Breast epithelium (tissue), 4 donors: Measurements from ENCODE around the gene NUMBL. TPM values are rescaled to one million over a fixed set of nuclear protein-coding genes. Genes with fewer than 3 reads are reported as not detected.

Source experiments
- DNase-seq, 2 donors: peaks; one replicate each; pipeline ENCODE4 v3.0.0-alpha.2; 2019; ENCODE audit warnings: low spot score in 2 of 2
- H3K27ac ChIP-seq, 2 donors: fragments of 200-600 bp; sonication (generic) in 1 of 2; one replicate each; pipeline ENCODE4 v1.5.1; 2016 to 2019; ENCODE audit warnings: mild to moderate bottlenecking in 1 of 2
- H3K27me3 ChIP-seq, 2 donors: fragments of 200-600 bp; sonication (generic) in 1 of 2; one replicate each; pipeline versions ENCODE4 v1.5.1 to v1.6.0; 2017 to 2019; ENCODE audit warnings: control low read depth in 1 of 2, mild to moderate bottlenecking in 1 of 2
- H3K36me3 ChIP-seq: fragments of 200-600 bp; one replicate; pipeline ENCODE4 v1.5.1; 2019
- H3K4me1 ChIP-seq, 2 donors: fragments of 200-600 bp; sonication (generic); one replicate each; pipeline ENCODE4 v1.5.1; 2016 to 2019; ENCODE audit warnings: control low read depth in 1 of 2
- H3K4me3 ChIP-seq, 3 donors: fragments of 200-600 bp; sonication (generic); 1 replicate in 2 of 3; 2 replicates in 1 of 3; pipeline ENCODE4 v1.5.1; 2016 to 2019; ENCODE audit warnings: mild to moderate bottlenecking in 3 of 3, moderate library complexity in 2 of 3
- H3K9me3 ChIP-seq, 2 donors: fragments of 200-600 bp; sonication (generic) in 1 of 2; one replicate each; pipeline ENCODE4 v1.5.1; 2016 to 2019; ENCODE audit warnings: control low read depth in 1 of 2
- POLR2A ChIP-seq: fragments of 450-650 bp; IDR thresholded peaks from one replicate; pipeline ENCODE4 v1.6.1; 2016; ENCODE audit warnings: antibody characterized with exemption, mild to moderate bottlenecking, moderate library complexity
- POLR2AphosphoS5 ChIP-seq, 3 donors: sonication (generic); formaldehyde crosslinking; IDR thresholded peaks; one replicate each; pipeline ENCODE4 v1.6.1; 2017; ENCODE audit warnings: antibody characterized with exemption in 3 of 3
- intact Hi-C: fragments of 100-400 bp; cut with DNase I; formaldehyde crosslinking; loops from one replicate; pipeline ENCODE4 v1.15.1; 2023; ENCODE audit warnings: low total_unique reads
- total RNA-seq, 3 donors: library from RNA; depleted of rRNA; stranded (reverse); fragments of >200 nt; gene quantifications; one replicate each; pipeline ENCODE4 v1.1.0, GENCODE V29; 2016
- TF ChIP-seq, protein P1 (sequence below), 3 donors: fragments of 450-650 bp; IDR thresholded peaks; one replicate each; pipeline ENCODE4 v1.5.1; 2016 to 2017; ENCODE audit warnings: antibody characterized with exemption in 3 of 3, mild to moderate bottlenecking in 3 of 3, moderate library complexity in 3 of 3

NUMBL gene
- total RNA-seq, 3 donors from 2014 or later = 24.6 to 34.7 (median 30.9) TPM

GRCh38 chr19:40632311-40633036, 58.0 kb downstream of the NUMBL start:
- intact Hi-C loops = no loop called here
- Histone ChIP-seq H3K4me3 (no peak overlapping the region), H3K27me3 (no peaks in the 10 kb centered on the region), H3K9me3 (no peaks in the 10 kb centered on the region), H3K27ac (no peak overlapping the region), H3K36me3 (no peaks in the 10 kb centered on the region), H3K4me1 (no peaks in the 10 kb centered on the region)
- no peak for TF ChIP-seq POLR2AphosphoS5 (IDR thresholded peaks at IDR 0.05)
- TF ChIP-seq POLR2A = no peak
- TF ChIP-seq, protein P1, sequence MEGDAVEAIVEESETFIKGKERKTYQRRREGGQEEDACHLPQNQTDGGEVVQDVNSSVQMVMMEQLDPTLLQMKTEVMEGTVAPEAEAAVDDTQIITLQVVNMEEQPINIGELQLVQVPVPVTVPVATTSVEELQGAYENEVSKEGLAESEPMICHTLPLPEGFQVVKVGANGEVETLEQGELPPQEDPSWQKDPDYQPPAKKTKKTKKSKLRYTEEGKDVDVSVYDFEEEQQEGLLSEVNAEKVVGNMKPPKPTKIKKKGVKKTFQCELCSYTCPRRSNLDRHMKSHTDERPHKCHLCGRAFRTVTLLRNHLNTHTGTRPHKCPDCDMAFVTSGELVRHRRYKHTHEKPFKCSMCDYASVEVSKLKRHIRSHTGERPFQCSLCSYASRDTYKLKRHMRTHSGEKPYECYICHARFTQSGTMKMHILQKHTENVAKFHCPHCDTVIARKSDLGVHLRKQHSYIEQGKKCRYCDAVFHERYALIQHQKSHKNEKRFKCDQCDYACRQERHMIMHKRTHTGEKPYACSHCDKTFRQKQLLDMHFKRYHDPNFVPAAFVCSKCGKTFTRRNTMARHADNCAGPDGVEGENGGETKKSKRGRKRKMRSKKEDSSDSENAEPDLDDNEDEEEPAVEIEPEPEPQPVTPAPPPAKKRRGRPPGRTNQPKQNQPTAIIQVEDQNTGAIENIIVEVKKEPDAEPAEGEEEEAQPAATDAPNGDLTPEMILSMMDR (IDR thresholded peaks at IDR 0.05) = no peak
- no peak for DNase-seq

GRCh38 chr19:40630571-40631160, 59.8 kb downstream of the NUMBL start:
- intact Hi-C loops = no loop called here
- no peak for DNase-seq
- Histone ChIP-seq H3K27me3 (no peaks in the 10 kb centered on the region), H3K36me3 (no peaks in the 10 kb centered on the region), H3K4me3 (no peak overlapping the region), H3K27ac (no peak overlapping the region), H3K9me3 (no peaks in the 10 kb centered on the region), H3K4me1 (no peaks in the 10 kb centered on the region)
- TF ChIP-seq, protein P1 (IDR thresholded peaks at IDR 0.05) = no peak
- TF ChIP-seq POLR2AphosphoS5 (IDR thresholded peaks at IDR 0.05) (no peak), POLR2A (no peak)

DNA sequence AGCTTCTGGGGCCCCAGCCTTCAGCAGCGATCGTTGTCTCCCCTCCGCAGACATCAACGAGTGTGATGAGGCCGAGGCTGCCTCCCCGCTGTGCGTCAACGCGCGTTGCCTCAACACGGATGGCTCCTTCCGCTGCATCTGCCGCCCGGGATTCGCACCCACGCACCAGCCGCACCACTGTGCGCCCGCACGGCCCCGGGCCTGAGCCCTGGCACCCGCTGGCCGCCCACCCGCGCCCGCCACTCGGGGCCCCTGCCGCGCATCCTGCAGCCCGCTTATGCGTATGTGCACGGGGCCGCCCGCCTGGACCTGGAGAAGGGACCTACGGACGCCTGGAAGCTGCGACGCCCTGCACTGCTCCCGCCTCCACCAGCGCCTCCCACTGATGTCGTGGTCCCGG, 61.1 kb downstream of the NUMBL start:
- intact Hi-C loops = no loop called here
- H3K27ac ChIP-seq = no peak overlapping the region
- no peaks in the 10 kb centered on the region for H3K9me3 ChIP-seq
- no peaks in the 10 kb centered on the region for H3K4me1 ChIP-seq
- H3K4me3 ChIP-seq = no peak overlapping the region
- no peak for DNase-seq
- TF ChIP-seq POLR2AphosphoS5 (IDR thresholded peaks at IDR 0.05) = no peak
- no peaks in the 10 kb centered on the region for H3K36me3 ChIP-seq
- no peaks in the 10 kb centered on the region for H3K27me3 ChIP-seq

- TF ChIP-seq, protein P1 (IDR thresholded peaks at IDR 0.05) = no peak
- no peak for TF ChIP-seq POLR2A
- TF ChIP-seq POLR2AphosphoS5 (IDR thresholded peaks at IDR 0.05) = no peak
- Histone ChIP-seq H3K9me3 (no peaks in the 10 kb centered on the region), H3K4me1 (no peaks in the 10 kb centered on the region), H3K4me3 (no peak overlapping the region), H3K36me3 (no peaks in the 10 kb centered on the region), H3K27ac (no peak overlapping the region), H3K27me3 (no peaks in the 10 kb centered on the region)
- intact Hi-C loops = no loop called here
- DNase-seq = no peak
Measured at GRCh38 chr19:40627486-40628279, 62.8 kb downstream of the NUMBL start.

DNA sequence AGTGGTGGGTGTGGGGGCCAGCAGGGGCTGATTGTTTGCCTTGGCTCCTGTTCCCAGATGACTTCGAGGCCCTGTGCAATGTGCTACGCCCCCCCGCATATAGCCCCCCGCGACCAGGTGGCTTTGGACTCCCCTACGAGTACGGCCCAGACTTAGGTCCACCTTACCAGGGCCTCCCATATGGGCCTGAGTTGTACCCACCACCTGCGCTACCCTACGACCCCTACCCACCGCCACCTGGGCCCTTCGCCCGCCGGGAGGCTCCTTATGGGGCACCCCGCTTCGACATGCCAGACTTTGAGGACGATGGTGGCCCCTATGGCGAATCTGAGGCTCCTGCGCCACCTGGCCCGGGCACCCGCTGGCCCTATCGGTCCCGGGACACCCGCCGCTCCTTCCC, 63.5 kb downstream of the NUMBL start:
- Histone ChIP-seq H3K27me3 (no peaks in the 10 kb centered on the region), H3K27ac (no peak overlapping the region), H3K4me1 (no peaks in the 10 kb centered on the region), H3K4me3 (no peak overlapping the region), H3K36me3 (no peaks in the 10 kb centered on the region), H3K9me3 (no peaks in the 10 kb centered on the region)
- no peak for TF ChIP-seq POLR2AphosphoS5 (IDR thresholded peaks at IDR 0.05)
- TF ChIP-seq, protein P1 (IDR thresholded peaks at IDR 0.05) = no peak
- TF ChIP-seq POLR2A = no peak
- intact Hi-C loops = no loop called here
- no peak for DNase-seq
